DMS53 (cell line): Measurements from ENCODE around the gene PPP1R2.
"Not testable (repeated sequence)": the region's sequence is repeated elsewhere in the genome, so short reads cannot be mapped to it uniquely, and the experiment has no call there.

ENCODE experiments used
- DNase-seq: peaks from one replicate; lab custom pipeline; 2025; lab: John Stamatoyannopoulos, UW

PPP1R2 gene

DNA sequence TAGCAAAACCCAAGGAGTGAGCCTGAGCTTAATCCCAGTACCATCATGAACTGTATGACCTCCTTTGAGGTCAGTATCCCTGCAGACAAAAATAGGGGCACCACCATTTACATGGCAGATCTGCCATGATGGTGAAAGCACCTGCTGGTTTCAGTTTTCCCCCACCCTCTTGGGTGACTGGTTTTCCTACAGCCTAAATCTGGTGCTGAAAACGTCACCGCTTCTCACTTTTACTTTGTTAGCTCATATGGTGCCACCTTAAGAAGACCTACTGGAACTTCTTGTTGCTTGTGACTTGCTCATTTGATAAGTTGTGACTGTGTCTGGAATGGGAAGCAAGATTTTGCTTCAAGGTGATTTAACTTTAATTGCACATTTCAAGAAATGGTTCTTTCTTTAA lies 5.1 kb downstream of the PPP1R2 start:
- DNase-seq: no peak

DNA sequence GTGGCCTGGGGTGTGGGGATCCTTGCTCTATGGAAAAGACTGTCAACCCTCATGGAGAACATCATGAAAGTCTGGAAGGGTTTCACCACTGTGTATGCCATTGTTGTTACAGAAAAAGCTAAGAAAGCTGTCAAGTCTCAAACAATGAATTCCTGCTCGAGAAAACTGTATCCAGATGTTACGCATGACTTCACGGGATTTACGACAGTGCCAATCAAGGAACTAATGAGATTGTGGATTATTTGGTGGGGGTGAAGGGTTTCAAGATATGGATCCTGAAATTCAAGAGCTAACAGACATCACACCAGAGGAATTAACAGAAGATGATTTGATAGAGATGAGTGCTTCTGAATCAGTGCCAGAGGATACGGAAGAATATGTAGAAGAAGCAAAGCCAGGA lies 7.8 kb downstream of the PPP1R2 start:
- DNase-seq: no peak

DNA sequence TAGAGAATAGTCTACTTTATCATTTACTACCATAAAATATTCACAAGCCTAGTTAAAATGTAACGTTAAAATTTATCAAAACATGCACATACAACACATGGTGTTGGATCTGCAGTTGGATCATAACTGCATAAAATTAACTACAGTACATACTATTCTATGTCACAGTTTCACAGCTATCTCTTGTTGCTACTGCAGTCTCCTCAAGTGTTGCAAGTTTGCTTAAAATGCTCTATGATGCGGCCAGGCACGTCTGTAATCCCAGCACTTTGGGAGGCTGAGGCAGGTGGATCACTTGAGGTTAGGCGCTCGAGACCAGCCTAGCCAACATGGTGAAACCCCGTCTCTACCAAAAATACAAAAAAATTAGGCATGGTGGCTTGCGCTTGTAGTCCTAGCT lies 10.3 kb downstream of the PPP1R2 start:
- DNase-seq: no peak

DNA sequence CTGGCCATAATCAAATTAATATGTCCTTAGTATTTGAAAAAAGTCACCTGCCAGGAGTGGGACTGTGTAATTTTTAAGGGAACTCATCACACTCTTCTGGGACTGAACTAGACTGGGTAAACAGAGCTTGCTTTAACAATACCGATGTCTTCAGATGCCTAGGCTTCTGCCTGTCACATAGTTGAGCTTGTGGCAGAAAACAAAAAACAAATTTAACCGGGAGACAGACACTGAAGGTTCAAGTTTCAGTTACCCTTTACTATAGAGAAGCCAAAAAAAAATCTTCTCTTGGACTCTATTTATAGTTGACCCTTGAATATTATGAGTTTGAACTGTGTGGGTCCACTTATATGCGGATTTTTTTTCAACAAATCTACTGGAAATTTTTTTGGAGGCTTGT lies 10.8 kb downstream of the PPP1R2 start:
- no peak for DNase-seq

DNA sequence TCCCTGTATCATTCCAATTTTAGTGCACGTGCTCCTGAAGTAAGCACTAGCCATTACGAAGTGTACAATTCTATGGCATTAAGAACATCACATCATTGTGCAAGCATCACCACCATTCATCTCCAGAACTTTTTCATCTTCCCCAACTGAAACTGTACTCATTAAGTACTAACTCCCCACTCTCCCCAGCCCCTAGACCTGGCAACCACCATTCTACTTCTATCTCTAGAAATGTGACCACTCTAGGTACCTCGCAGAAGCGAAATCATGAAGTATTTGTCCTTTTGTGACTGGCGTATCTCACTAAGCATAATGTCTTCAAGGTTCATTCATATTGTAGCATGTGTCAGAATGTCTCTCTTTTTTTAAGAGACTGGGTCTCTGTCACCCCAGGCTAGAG lies 11.4 kb downstream of the PPP1R2 start:
- no peak for DNase-seq

DNA sequence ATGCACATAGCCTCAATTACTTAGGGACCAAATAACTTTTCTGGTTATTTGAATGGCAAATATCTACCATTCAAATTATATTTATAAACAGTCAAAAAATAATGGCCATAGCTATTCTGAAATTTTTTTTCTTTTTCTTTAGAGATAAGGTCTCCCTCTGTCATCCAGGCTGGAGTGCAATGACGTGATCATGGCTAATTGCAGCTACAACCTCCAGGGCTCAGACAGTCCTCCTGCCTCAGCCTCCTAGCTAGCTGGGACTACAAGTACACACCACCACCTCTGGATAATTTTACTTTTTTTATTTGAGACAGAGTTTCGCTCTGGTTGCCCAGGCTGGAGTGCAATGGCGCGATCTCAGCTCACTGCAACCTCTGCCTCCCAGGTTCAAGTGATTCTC lies 16.6 kb downstream of the PPP1R2 start:
- DNase-seq: no peak

DNA sequence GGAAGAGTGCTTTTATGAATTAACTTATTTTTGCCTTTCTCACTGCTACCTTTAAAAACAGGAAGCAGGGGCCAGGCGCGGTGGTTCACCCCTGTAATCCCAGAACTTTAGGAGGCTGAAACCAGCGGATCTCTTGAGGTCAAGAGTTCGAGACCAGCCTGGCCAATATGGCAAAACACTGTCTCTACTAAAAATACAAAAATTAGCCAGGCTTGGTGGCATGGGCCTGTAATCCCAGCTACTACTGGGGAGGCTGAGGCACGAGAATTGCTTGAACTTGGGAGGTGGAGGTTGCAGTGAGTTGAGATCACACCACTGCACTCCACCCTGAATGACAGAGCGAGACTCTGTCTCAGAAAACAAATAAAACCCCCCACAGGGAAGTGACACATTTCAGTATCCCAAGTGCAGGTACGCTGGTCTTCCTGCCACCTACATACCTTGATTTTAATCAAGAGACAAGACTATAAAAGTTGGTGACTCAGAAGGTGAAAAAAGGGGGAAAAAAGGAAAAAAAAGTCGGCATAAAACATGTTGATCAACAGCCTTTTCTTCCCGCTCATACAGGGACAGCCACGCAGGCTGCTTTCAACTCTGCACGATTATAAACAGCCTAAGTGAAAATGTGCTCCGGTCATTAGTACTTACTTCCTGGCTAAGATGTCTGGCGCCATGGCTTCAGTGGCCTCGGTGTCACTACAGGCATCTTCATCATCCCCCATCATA lies 18.8 kb downstream of the PPP1R2 start:
- DNase-seq: no peak

DNA sequence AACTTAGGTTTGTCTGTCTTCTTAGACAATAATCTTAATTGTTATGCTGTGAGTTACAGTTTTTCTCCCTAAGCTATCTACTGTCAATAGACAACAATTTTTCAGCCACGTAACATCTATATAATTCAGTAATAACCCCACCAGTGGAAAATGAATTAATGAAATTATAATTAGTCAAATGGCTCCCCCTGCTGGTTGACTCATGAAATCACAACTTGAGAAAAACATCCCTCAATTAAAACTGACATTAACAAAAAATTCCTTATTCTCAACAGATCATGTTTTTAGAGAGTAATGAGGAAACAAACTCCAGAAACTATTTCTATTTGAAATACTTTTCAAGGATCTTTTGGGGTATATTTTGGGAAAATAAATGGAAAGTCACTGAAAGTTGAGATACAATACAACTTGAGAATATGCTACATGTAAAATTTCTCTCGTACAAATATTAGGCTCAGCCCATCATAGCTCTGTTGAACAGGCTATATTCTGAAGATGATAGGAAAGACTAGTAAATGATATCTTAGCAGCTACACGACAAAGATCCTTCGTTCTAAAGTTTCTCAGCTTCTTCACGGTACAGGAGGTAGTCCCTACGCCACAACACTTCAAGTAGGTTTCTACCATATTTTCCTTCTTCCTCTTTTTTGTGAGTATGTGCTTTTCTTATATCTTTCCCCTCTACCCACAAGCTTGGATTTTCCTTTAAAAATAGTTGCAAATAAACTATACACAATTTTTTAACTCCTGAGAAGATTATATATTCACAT lies 20.7 kb downstream of the PPP1R2 start:
- DNase-seq: peak; percentile 47

DNA sequence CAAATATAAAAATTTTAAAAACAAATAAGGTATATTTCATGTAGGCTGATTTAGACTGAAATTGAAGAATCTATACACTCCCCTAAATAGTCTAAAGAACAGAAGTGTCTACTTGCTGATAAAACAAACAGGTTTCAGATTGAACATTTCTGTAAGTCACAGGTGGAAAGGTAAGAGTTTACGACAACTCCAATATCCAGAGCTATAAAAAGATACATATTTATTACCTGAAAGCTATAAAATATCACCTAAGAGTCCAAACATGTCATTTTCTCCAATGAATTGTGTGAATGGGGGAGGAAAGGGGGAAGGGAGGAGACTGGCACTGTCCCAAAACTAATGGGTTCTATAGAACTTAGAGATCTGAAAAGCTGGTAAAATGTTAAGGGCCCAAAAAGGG lies 26.1 kb downstream of the PPP1R2 start:
- DNase-seq: no peak

DNA sequence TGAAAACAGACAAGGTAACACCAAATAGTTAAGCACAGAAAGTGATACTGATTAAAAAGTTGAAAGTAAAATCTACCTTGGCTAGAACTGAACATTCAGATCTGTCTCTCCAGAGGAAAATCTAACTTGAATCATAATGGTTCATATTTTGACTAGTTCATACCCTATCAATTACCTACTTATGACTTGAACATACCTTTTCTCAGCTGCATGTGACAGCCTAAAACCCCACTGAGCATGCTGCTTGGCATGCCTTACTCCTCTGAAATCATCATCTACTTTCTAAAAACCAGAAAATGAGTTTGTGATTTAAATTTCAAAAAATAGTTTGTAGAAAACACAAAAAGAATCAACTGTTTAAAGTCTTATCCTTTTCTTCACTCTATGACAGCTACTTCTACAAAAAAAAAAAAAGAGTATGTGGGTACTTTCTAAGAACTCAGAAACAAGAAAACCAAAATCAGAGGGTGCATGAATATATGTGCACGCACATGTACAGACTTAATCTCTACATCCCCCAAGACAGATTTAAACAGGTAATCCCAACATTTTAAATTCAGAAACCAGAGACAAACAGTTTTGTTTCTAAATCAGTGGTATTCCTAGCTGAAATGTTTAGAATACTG lies 28.4 kb downstream of the PPP1R2 start:
- not testable (repeated sequence) for DNase-seq

DNA sequence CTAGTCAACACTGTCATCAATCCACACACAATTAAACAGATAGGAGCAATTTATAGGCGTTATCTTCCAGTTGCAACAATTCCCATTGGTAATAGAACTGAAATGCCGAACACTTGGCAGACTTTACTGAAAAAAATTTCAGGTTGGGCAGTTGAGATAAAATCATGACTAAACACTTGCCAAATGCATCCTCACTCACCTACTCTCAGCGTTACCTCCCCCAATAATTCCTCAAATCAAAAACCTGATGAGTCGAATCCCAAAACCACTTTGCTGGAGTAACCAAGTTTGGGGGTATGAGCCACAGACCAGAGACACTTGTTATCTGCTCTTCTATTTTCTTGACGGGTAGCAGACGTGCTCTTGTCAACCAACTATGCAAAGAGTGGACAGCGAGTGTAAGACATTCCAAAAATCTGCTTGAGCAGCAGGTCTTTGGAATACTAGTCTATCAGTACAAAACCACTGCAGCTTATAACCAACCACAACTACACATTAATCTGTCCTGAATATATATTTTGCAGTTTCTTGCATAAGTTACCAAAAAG lies 30.3 kb downstream of the PPP1R2 start:
- DNase-seq: no peak

DNA sequence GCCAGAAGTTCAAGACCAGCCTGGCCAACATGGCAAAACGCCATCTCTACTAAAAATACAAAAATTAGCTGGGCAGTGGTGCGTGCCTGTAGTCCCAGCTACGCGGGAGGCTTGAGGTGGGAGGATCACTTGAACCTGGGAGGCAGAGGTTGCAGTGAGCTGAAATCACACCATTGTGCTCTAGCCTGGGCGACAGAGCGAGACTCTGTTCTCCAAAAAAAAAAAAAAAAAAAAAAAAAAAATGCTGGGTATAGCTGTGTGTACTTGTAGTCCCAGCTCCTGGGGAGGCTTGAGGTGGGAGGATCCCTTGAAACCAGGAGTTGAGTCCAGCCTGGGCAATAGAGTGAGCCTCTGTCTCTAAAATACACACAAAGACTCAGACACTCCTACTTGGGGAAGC lies 32.0 kb downstream of the PPP1R2 start:
- DNase-seq: no peak

DNA sequence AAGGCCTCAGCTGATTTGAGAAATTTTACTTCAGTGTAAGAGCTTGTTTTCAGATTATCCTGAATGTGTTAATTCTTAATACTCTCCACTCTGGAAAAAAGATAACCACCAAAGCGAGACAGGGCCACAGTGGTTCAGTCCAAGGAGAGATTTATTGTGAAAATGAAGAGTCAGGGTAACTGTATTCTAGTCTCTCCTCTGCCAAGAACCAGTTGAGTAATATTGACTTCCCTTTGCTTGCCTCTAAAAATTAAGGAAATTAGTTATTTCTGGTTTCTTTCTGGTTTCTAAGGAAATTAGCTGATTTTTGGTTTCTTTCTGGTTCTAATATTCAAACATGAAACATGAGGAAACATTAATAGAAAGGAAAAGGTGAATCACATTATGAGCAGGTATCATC lies 34.9 kb downstream of the PPP1R2 start:
- DNase-seq: no peak

DNA sequence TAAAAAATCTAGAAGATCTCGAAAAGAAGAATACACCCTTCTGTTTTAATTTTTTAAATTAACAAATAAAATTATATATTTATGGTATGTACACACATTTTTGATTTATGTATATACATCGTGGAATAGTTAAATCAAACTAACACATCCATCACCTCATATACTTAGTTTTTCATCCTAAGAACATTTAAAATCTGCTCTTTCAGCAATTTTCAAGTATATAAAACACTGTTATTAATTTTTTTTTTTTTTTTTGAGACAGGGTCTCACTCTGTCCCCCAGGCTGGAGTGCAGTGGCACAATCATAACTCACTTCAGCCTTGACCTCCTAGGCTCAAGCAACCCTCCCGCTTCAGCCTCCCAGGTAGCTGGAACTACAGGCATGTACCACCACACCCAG lies 67.5 kb downstream of the PPP1R2 start:
- DNase-seq: no peak

DNA sequence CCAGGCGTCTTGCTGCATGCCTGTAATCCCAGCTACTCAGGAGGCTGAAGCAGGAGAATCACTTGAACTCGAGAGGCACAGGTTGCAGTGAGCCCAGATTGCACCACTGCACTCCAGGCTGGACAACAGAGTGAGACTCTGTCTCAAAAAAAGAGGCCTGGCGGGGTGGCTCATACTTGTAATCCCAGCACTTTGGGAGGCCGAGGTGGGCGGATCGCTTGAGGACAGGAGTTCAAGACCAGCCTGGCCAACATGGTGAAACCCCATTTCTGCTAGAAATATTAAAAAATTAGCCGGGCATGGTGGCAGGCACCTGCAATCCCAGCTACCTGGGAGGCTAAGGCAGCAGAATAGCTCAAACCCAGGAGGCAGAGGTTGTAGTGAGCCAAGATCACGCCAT lies 68.0 kb downstream of the PPP1R2 start:
- not testable (repeated sequence) for DNase-seq

DNA sequence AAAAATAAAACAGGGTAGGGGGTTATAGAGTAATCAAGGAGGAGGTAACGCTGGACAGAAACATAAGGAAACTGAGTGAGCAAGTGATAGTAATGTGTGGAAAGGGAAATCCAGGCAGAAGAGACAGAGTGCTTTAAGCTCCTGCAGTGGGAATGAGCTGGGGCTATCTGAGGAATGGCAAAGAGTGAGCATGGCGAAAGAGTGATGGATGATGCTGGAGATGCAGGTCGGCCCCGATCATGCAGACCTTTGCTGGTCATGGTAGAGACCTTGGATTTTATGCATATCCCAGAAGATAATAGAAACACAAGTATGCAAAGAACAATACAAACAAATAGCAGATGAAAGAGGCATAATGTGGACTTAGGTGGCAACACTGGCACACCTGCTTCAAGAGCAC lies 74.3 kb downstream of the PPP1R2 start:
- no peak for DNase-seq

DNA sequence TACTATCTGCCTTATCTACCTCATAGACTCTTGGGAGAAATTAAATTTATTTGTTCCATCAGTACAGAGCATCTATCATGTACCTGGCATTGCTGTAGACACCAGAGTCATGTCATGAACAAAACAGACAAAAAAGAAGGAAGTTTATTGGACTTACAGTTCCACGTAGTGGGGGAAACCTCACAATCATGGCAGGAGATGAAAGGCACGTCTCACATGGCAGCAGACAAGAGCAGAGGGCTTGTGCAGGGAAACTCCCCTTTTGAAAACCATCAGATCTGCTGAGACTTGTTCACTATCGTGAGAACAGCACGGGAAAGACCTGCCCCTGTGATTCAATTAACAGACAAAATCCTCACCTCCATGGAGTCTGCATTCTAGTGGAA lies 74.7 kb downstream of the PPP1R2 start:
- DNase-seq: no peak

DNA sequence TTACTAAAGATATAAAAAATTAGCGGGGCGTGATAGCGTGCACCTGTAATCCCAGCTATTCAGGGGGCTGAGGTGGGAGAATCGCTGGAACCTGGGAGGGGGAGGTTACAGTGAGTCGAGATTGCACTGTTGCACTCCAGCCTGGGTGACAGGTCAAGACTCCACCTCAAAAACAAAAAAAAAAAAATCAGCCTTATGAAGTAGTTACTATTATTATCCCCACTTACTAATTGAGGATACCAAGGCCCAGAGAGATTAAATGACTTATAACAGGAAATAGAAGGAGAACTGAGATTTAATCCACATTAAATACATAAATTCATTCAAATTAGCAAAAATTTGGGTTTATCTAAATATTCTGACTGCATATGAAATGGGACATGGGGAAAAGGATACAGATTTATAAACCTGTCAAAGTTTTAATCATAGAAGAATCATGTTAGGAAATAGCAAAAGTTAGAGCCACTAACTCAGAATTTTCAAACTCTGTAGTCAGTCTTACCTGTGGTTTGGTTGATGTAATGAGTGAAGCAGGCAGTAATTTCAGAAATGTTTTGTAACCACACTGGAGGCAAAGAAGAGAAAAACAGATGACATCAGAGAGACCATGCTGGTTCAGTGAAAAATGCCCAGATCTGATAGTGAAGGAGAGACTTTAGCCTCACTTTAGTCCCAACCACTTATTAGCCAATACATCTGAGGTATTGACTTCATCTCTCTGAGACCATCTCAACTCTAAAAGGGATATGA lies 75.3 kb downstream of the PPP1R2 start:
- no peak for DNase-seq

DNA sequence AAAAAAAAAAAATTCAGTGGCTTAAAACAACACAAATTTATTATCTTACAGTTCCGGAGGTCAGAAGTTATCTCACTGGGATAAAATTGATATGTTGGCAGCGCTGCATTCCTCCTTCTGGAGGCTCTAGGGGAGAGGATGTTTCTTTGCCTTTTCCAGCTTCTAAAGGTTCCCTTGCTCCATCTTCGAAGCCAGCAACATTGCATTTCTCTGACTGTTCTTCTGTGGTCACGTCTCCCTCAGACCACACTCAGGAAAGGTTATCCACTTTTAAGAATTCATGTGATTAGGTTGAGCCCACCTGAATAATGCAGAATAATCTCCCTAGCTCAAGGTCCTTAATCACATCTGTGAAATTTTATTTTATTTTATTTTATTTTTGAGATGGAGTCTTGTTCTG lies 76.9 kb downstream of the PPP1R2 start:
- no peak for DNase-seq
